Measurements from ENCODE around the gene RGS18.
"Not testable (repeated sequence)": the region's sequence is repeated elsewhere in the genome, so short reads cannot be mapped to it uniquely, and the experiment has no call there.

Gene RGS18

GRCh38 chr1:192160196-192160595 is 1.9 kb downstream of the RGS18 start:
- DNase-seq (ENCODE audit: low spot score), result no peak

GRCh38 chr1:192161976-192162375 is 3.7 kb downstream of the RGS18 start:
- TF ChIP-seq CTCF (IDR thresholded peaks at IDR 0.05; ENCODE audit: poor library complexity, severe bottlenecking), result no peak
- no peak overlapping the region for H3K27ac ChIP-seq (ENCODE audit: poor library complexity, severe bottlenecking)
- DNase-seq (ENCODE audit: low spot score), result no peak
- no peaks in the 10 kb centered on the region for H3K9me3 ChIP-seq (ENCODE audit: severe bottlenecking)
- H3K4me3 ChIP-seq (ENCODE audit: severe bottlenecking), result no peak overlapping the region
- no peaks in the 10 kb centered on the region for H3K4me1 ChIP-seq (ENCODE audit: insufficient read depth, poor library complexity, severe bottlenecking)
- no peak for ATAC-seq (ENCODE audit: low read depth)
- H3K36me3 ChIP-seq (ENCODE audit: low read depth), result no peaks in the 10 kb centered on the region
- H3K27me3 ChIP-seq (ENCODE audit: insufficient read depth, poor library complexity, severe bottlenecking), result no peaks in the 10 kb centered on the region

More at GRCh38 chr1:192160196-192160595, 1.9 kb downstream of the RGS18 start:
- Histone ChIP-seq H3K27ac (ENCODE audit: poor library complexity, severe bottlenecking) (no peak overlapping the region), H3K4me1 (ENCODE audit: insufficient read depth, poor library complexity, severe bottlenecking) (no peaks in the 10 kb centered on the region), H3K27me3 (ENCODE audit: insufficient read depth, poor library complexity, severe bottlenecking) (no peaks in the 10 kb centered on the region), H3K4me3 (ENCODE audit: severe bottlenecking) (no peak overlapping the region), H3K36me3 (ENCODE audit: low read depth) (no peaks in the 10 kb centered on the region), H3K9me3 (ENCODE audit: severe bottlenecking) (no peaks in the 10 kb centered on the region)
- no peak for TF ChIP-seq CTCF (IDR thresholded peaks at IDR 0.05; ENCODE audit: poor library complexity, severe bottlenecking)
- no peak for ATAC-seq (ENCODE audit: low read depth)

- DNase-seq (ENCODE audit: low spot score), result no peak
- Histone ChIP-seq H3K27ac (ENCODE audit: poor library complexity, severe bottlenecking) (no peak overlapping the region), H3K36me3 (ENCODE audit: low read depth) (no peaks in the 10 kb centered on the region), H3K9me3 (ENCODE audit: severe bottlenecking) (no peaks in the 10 kb centered on the region), H3K27me3 (ENCODE audit: insufficient read depth, poor library complexity, severe bottlenecking) (no peaks in the 10 kb centered on the region), H3K4me3 (ENCODE audit: severe bottlenecking) (no peak overlapping the region), H3K4me1 (ENCODE audit: insufficient read depth, poor library complexity, severe bottlenecking) (no peaks in the 10 kb centered on the region)
- no peak for ATAC-seq (ENCODE audit: low read depth)
- TF ChIP-seq CTCF (IDR thresholded peaks at IDR 0.05; ENCODE audit: poor library complexity, severe bottlenecking), result no peak
These were observed 4.1 kb downstream of the RGS18 start for GRCh38 chr1:192162376-192162775.

- not testable (repeated sequence) for ATAC-seq (ENCODE audit: low read depth); H3K4me1 ChIP-seq (ENCODE audit: insufficient read depth, poor library complexity, severe bottlenecking); H3K27me3 ChIP-seq (ENCODE audit: insufficient read depth, poor library complexity, severe bottlenecking); H3K36me3 ChIP-seq (ENCODE audit: low read depth); H3K27ac ChIP-seq (ENCODE audit: poor library complexity, severe bottlenecking); H3K9me3 ChIP-seq (ENCODE audit: severe bottlenecking); H3K4me3 ChIP-seq (ENCODE audit: severe bottlenecking); DNase-seq (ENCODE audit: low spot score)
These were observed 6.7 kb downstream of the RGS18 start for GRCh38 chr1:192165002-192165401.

- Histone ChIP-seq H3K4me1 (ENCODE audit: insufficient read depth, poor library complexity, severe bottlenecking) (no peaks in the 10 kb centered on the region), H3K4me3 (ENCODE audit: severe bottlenecking) (no peak overlapping the region), H3K9me3 (ENCODE audit: severe bottlenecking) (no peaks in the 10 kb centered on the region), H3K27me3 (ENCODE audit: insufficient read depth, poor library complexity, severe bottlenecking) (no peaks in the 10 kb centered on the region), H3K27ac (ENCODE audit: poor library complexity, severe bottlenecking) (no peak overlapping the region), H3K36me3 (ENCODE audit: low read depth) (no peaks in the 10 kb centered on the region)
- no peak for TF ChIP-seq CTCF (IDR thresholded peaks at IDR 0.05; ENCODE audit: poor library complexity, severe bottlenecking)
- no peak for ATAC-seq (ENCODE audit: low read depth)
- DNase-seq (ENCODE audit: low spot score), result no peak
These were observed 8.7 kb downstream of the RGS18 start for GRCh38 chr1:192167011-192167410.

All from RWPE2 (cell line).